ENCODE data around the gene MEIKIN.
"Not testable (repeated sequence)": the region's sequence is repeated elsewhere in the genome, so short reads cannot be mapped to it uniquely, and the experiment has no call there.

DNA sequence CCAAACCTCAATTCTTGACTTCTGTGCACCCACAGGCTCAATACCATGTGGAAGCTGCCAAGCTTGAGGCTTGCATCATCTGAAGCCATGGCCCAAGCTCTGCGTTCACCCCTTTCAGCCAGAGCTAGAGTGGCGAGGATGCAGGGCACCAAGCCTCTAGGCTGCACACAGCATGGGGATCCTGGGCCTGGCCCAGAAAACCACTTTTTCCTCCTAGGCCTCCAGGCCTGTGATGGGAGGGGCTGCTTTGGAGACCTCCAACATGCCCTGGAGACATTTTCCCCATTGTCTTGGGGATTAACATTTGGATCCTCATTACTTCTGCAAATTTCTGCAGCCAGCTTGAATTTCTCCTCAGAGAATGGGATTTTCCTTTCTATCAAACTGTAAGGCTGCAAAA, 112.8 kb downstream of the MEIKIN start:
- TF ChIP-seq POLR2A, CTCF (IDR thresholded peaks at IDR 0.05): not testable (repeated sequence)
